BE2C (cell line): Measurements from ENCODE around the gene APOBEC3H.

Source experiments
- DNase-seq: peaks from one replicate; pipeline ENCODE4 v3.0.0-alpha.2; 2020
- H3K27me3 ChIP-seq: fragments of 250-450 bp; sonication (Bioruptor Pico); 2 replicates; pipeline ENCODE4 v1.5.1; 2020; ENCODE audit warnings: mild to moderate bottlenecking
- H3K36me3 ChIP-seq: fragments of 250-450 bp; sonication (Bioruptor Pico); 2 replicates; pipeline ENCODE4 v1.5.1; 2020; ENCODE audit warnings: mild to moderate bottlenecking
- H3K4me1 ChIP-seq: fragments of 250-450 bp; sonication (Bioruptor Pico); 2 replicates; pipeline ENCODE4 v1.5.1; 2020
- H3K4me3 ChIP-seq: 2 replicates; pipeline ENCODE4 v1.5.1; 2011; ENCODE audit warnings: low read depth, low read length
- H3K9me3 ChIP-seq: fragments of 250-450 bp; sonication (Bioruptor Pico); 2 replicates; pipeline ENCODE4 v1.5.1; 2020
- TF ChIP-seq, protein P1 (sequence below): IDR thresholded peaks from 2 replicates; pipeline ENCODE4 v1.5.1; 2012; ENCODE audit warnings: mild to moderate bottlenecking, low read depth, low read length

APOBEC3H gene

DNA sequence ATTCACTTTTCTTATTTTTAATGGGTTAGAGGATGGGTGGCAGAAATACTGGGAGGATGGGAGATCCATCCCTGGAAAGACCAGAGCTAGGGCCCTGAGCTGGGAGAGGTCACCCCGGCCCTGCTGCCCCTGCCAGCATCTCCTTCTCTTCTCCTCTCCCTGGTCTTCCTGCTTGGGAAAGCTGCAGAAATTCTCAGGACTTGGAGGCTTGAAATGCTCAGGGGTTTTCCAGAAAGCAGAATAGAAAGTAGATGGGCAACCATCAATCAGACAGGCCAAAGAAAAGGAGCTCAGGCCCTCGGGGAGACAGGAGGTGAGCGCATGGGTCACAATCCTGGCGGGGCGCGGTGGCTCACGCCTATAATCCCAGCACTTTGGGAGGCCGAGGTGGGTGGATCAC is 1.5 kb downstream of the APOBEC3H start:
- no peak for DNase-seq
- H3K4me3 ChIP-seq, result no peak overlapping the region
- TF ChIP-seq, protein P1, sequence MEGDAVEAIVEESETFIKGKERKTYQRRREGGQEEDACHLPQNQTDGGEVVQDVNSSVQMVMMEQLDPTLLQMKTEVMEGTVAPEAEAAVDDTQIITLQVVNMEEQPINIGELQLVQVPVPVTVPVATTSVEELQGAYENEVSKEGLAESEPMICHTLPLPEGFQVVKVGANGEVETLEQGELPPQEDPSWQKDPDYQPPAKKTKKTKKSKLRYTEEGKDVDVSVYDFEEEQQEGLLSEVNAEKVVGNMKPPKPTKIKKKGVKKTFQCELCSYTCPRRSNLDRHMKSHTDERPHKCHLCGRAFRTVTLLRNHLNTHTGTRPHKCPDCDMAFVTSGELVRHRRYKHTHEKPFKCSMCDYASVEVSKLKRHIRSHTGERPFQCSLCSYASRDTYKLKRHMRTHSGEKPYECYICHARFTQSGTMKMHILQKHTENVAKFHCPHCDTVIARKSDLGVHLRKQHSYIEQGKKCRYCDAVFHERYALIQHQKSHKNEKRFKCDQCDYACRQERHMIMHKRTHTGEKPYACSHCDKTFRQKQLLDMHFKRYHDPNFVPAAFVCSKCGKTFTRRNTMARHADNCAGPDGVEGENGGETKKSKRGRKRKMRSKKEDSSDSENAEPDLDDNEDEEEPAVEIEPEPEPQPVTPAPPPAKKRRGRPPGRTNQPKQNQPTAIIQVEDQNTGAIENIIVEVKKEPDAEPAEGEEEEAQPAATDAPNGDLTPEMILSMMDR, result no peak

DNA sequence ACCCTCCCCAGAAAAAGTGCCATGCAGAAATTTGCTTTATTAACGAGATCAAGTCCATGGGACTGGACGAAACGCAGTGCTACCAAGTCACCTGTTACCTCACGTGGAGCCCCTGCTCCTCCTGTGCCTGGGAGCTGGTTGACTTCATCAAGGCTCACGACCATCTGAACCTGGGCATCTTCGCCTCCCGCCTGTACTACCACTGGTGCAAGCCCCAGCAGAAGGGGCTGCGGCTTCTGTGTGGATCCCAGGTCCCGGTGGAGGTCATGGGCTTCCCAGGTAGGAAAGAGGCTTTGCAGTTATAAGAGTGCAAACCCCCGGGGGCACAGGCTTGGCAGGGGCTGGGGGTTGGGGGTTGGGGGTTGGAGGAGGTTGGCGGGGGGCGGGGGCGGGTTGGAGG is 4.2 kb downstream of the APOBEC3H start:
- no peaks in the 10 kb centered on the region for H3K27me3 ChIP-seq
- H3K4me1 ChIP-seq, result no peaks in the 10 kb centered on the region
- H3K9me3 ChIP-seq, result no peaks in the 10 kb centered on the region
- H3K4me3 ChIP-seq, result no peak overlapping the region
- no peak for DNase-seq
- TF ChIP-seq, protein P1, result no peak
- H3K36me3 ChIP-seq, result no peaks in the 10 kb centered on the region

More for the DNA sequence above, 1.5 kb downstream of the APOBEC3H start:
- no peaks in the 10 kb centered on the region for H3K27me3 ChIP-seq
- no peaks in the 10 kb centered on the region for H3K4me1 ChIP-seq
- H3K36me3 ChIP-seq, result no peaks in the 10 kb centered on the region
- H3K9me3 ChIP-seq, result no peaks in the 10 kb centered on the region

DNA sequence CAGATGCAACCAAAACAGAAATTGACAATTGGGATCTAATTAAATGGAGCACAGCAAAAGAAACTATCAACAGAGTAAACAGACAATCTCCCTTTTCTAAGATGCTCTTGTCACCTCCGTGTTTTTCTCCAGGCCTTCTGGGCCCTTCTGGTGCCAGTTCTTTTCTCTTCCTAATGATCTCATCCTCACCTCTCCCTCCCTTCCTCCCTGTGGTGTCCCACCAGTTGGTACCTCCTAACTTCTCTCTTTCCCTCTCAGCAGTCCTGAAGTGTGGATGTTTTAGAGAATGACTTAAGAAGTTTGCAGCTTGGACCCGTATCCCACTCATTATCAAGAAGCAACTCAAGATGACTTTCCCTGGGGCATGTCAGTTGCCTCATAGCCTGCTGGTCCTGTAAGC is 6.4 kb downstream of the APOBEC3H start:
- TF ChIP-seq, protein P1, result no peak
- DNase-seq, result no peak
- H3K4me1 ChIP-seq, result no peaks in the 10 kb centered on the region
- H3K9me3 ChIP-seq, result no peaks in the 10 kb centered on the region
- no peak overlapping the region for H3K4me3 ChIP-seq
- H3K36me3 ChIP-seq, result no peaks in the 10 kb centered on the region
- H3K27me3 ChIP-seq, result no peaks in the 10 kb centered on the region

DNA sequence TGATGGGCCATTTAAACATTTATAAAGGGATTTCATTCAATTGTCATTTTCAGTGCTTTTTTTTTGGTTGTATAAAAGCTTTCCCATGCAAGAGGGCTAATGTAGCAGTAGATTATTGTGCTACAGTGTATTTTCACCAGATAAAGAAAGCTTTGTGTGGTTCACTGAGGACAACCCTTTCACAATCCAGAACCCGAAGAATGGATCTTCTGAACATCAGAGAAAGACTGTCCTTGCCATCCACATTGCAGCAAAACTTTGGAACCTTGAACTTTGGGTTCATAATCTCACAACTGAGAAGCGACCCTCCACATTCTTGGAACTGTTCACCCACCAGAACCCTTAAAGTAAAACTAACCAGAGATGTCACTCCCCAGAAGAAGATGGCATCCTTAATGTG is 9.3 kb downstream of the APOBEC3H start:
- no peak for DNase-seq

DNA sequence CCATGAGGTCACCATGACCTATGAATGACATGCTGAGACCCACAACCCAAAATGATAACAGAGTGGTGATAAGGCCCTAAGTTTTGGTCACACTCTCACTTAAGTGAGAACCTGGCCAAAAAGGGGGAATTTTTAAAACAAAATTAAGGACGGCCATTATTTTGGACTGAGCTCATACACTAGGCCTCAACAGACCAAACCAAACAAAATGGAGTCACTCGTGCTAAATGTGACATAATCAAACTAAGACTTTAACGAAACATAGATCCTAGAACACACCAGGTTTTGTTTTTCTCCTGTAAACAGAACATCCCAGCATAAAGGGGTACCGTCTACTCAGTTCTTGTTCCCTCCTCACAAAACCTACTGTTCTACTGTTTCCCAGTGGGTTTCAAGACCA is 11.4 kb downstream of the APOBEC3H start:
- Histone ChIP-seq H3K4me1 (peaks cover 8% of the 10 kb centered on the region; the same call in 1 of the 2 replicates), H3K27me3 (no peaks in the 10 kb centered on the region), H3K36me3 (no peaks in the 10 kb centered on the region), H3K9me3 (no peaks in the 10 kb centered on the region), H3K4me3 (no peak overlapping the region)
- DNase-seq, result no peak
- TF ChIP-seq, protein P1, result no peak

More for the DNA sequence above, 9.3 kb downstream of the APOBEC3H start:
- H3K27me3 ChIP-seq, result no peaks in the 10 kb centered on the region
- H3K9me3 ChIP-seq, result no peaks in the 10 kb centered on the region
- no peaks in the 10 kb centered on the region for H3K36me3 ChIP-seq
- TF ChIP-seq, protein P1, result no peak
- peaks cover 8% of the 10 kb centered on the region; the same call in 1 of the 2 replicates for H3K4me1 ChIP-seq
- H3K4me3 ChIP-seq, result no peak overlapping the region

DNA sequence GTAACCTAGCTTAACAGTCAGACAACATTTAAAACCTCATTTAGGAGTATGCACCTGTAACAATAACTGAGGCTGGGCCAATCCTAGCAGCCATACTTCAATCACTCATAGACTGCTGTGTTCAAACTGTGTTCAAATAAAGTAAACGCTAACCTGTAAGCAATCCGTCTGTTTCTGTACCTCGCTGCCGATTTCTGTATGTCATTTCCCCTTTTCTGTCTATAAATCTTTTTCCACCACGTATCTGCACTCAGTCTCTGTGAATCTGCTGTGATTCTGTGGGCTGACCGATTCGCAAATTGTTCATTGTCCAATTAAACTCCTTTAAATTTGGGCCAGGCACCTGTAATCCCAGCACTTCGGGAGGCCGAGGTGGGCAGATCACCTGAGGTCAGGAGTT is 12.3 kb downstream of the APOBEC3H start:
- H3K9me3 ChIP-seq, result no peaks in the 10 kb centered on the region
- no peaks in the 10 kb centered on the region for H3K27me3 ChIP-seq
- no peak overlapping the region for H3K4me3 ChIP-seq
- no peak for DNase-seq
- H3K4me1 ChIP-seq, result peaks cover 8% of the 10 kb centered on the region; the same call in 1 of the 2 replicates
- TF ChIP-seq, protein P1, result no peak
- no peaks in the 10 kb centered on the region for H3K36me3 ChIP-seq
